IMR-90 (cell line): ENCODE measurements around the gene WNT10A. TPM values are rescaled to one million over a fixed set of nuclear protein-coding genes. Genes with fewer than 3 reads are reported as not detected.

Experiments
- ATAC-seq: fragments of 200-7000 bp; cut with Tn5 transposase; 2 replicates; pipeline ENCODE4 v1.9.1; 2020; ENCODE audit warnings: low read depth, mild to moderate bottlenecking, moderate library complexity
- BruUV-seq: library from RNA; stranded (reverse); fragments of 400-500 nt; replicated peaks from 2 replicates; lab custom pipeline; 2021; lab: Mats Ljungman, UMichigan
- CTCF ChIA-PET: fragments of 300-600 bp; formaldehyde crosslinking; extraction: SDS; loops from one replicate; lab custom pipeline; 2021; ENCODE audit warnings: antibody characterized with exemption; lab: Yijun Ruan, JAX
- POLR2A ChIA-PET: fragments of 300-600 bp; sonication (Branson Sonifier 250); formaldehyde crosslinking; loops from one replicate; lab custom pipeline; 2022; ENCODE audit warnings: antibody characterized with exemption; ENCODE audit not compliant: unreplicated experiment; lab: Charles Lee
- DNase-seq: peaks from one replicate; pipeline ENCODE4 v3.0.0; 2013
- H2AFZ ChIP-seq: replicated peaks from 2 replicates; pipeline ENCODE3; 2013; ENCODE audit warnings: low read length, mild to moderate bottlenecking; ENCODE audit not compliant: poor library complexity
- H2AK5ac ChIP-seq: 2 replicates; pipeline ENCODE4 v1.6.1; 2013; ENCODE audit warnings: low read depth, low read length, inconsistent platforms
- H2AK9ac ChIP-seq: replicated peaks from 2 replicates; pipeline ENCODE3; 2013; ENCODE audit warnings: mild to moderate bottlenecking, low read depth, low read length, moderate library complexity; ENCODE audit not compliant: poor library complexity
- H2BK120ac ChIP-seq: 2 replicates; pipeline ENCODE4 v1.6.1; 2013; ENCODE audit warnings: low read depth, low read length, inconsistent platforms
- H2BK15ac ChIP-seq: 3 replicates; pipeline ENCODE4 v1.6.1; 2013; ENCODE audit warnings: low read depth, low read length, inconsistent platforms
- H2BK20ac ChIP-seq: 2 replicates; pipeline ENCODE4 v1.6.1; 2013; ENCODE audit warnings: low read depth, mild to moderate bottlenecking, inconsistent platforms, low read length, moderate library complexity
- H2BK5ac ChIP-seq: 2 replicates; pipeline ENCODE4 v1.6.1; 2013; ENCODE audit warnings: mild to moderate bottlenecking, low read depth, low read length, inconsistent platforms; ENCODE audit not compliant: poor library complexity, severe bottlenecking
- H3K14ac ChIP-seq: replicated peaks from 2 replicates; pipeline ENCODE4 v1.6.1; 2013; ENCODE audit warnings: low read depth, low read length, inconsistent platforms
- H3K18ac ChIP-seq: 2 replicates; pipeline ENCODE4 v1.6.1; 2013; ENCODE audit warnings: low read depth, low read length, control low read depth
- H3K23ac ChIP-seq: 2 replicates; pipeline ENCODE4 v1.6.1; 2013; ENCODE audit warnings: low read depth, low read length, inconsistent platforms
- H3K27ac ChIP-seq: 2 replicates; pipeline ENCODE4 v1.5.1; 2013; ENCODE audit warnings: mild to moderate bottlenecking, control low read depth, low read length; ENCODE audit not compliant: insufficient read depth
- H3K27me3 ChIP-seq: 2 replicates; pipeline ENCODE4 v1.6.1; 2013; ENCODE audit warnings: low read length; ENCODE audit not compliant: control insufficient read depth, insufficient read depth
- H3K36me3 ChIP-seq: 2 replicates; pipeline ENCODE4 v1.6.1; 2013; ENCODE audit warnings: low read length, mixed read lengths; ENCODE audit not compliant: control insufficient read depth, insufficient read depth
- H3K4ac ChIP-seq: 2 replicates; pipeline ENCODE4 v1.6.1; 2013; ENCODE audit warnings: low read depth, low read length, inconsistent platforms
- H3K4me1 ChIP-seq: 2 replicates; pipeline ENCODE4 v1.6.1; 2013; ENCODE audit warnings: low read length, mixed read lengths; ENCODE audit not compliant: control insufficient read depth, insufficient read depth
- H3K4me2 ChIP-seq: 2 replicates; pipeline ENCODE4 v1.6.1; 2013; ENCODE audit warnings: low read depth, mild to moderate bottlenecking, control low read depth, low read length, moderate library complexity
- H3K4me3 ChIP-seq: 2 replicates; pipeline ENCODE4 v1.5.1; 2013; ENCODE audit warnings: low read depth, mild to moderate bottlenecking, control low read depth, low read length, moderate library complexity; ENCODE audit not compliant: insufficient read depth
- H3K56ac ChIP-seq: 2 replicates; pipeline ENCODE4 v1.6.1; 2013; ENCODE audit warnings: low read length, inconsistent platforms; ENCODE audit not compliant: insufficient read depth; ENCODE audit errors: extremely low read depth
- H3K79me1 ChIP-seq, 2 experiments: 2 replicates each; pipeline ENCODE4 v1.6.1; 2013; ENCODE audit warnings: low read length in 2 of 2, inconsistent platforms in 1 of 2, low read depth in 1 of 2
- H3K9ac ChIP-seq: 2 replicates; pipeline ENCODE4 v1.6.1; 2013; ENCODE audit warnings: low read depth, low read length, control low read depth
- H3K9me1 ChIP-seq: 2 replicates; pipeline ENCODE4 v1.6.1; 2013; ENCODE audit warnings: low read length, inconsistent platforms; ENCODE audit not compliant: insufficient read depth
- H3K9me3 ChIP-seq: 2 replicates; pipeline ENCODE4 v1.6.1; 2013; ENCODE audit warnings: low read length; ENCODE audit not compliant: control insufficient read depth, insufficient read depth
- H4K20me1 ChIP-seq: 2 replicates; pipeline ENCODE4 v1.6.1; 2013; ENCODE audit warnings: low read length, inconsistent platforms; ENCODE audit not compliant: insufficient read depth
- H4K5ac ChIP-seq: 2 replicates; pipeline ENCODE4 v1.6.1; 2013; ENCODE audit warnings: mild to moderate bottlenecking, low read depth, low read length, control low read depth
- H4K8ac ChIP-seq, 2 experiments: 2 replicates each; pipeline ENCODE4 v1.6.1; 2013; ENCODE audit warnings: low read depth in 2 of 2, low read length in 2 of 2, control low read depth in 1 of 2, inconsistent platforms in 1 of 2
- H4K91ac ChIP-seq: 2 replicates; pipeline ENCODE4 v1.6.1; 2013; ENCODE audit warnings: low read depth, low read length, inconsistent platforms; ENCODE audit not compliant: insufficient read depth
- BHLHE40 ChIP-seq: fragments of 150-350 bp; IDR thresholded peaks from 2 replicates; pipeline ENCODE4 v1.6.1; 2016; ENCODE audit warnings: mild to moderate bottlenecking, low read depth, low read length
- CHD1 ChIP-seq: IDR thresholded peaks from 2 replicates; pipeline ENCODE4 v1.6.1; 2012; ENCODE audit warnings: low read depth, low read length, improper control_type of control experiment
- RAD21 ChIP-seq: IDR thresholded peaks from 2 replicates; pipeline ENCODE4 v1.6.1; 2012; ENCODE audit warnings: low read length, improper control_type of control experiment
- RFX5 ChIP-seq: IDR thresholded peaks from 2 replicates; pipeline ENCODE4 v1.8.0; 2012; ENCODE audit warnings: low read depth, mild to moderate bottlenecking, low read length, moderate library complexity
- WGBS, 2 experiments: methylation state at CpG; one replicate each; pipeline versions ENCODE4 v1.1.5 to v1.1.7; 2013; ENCODE audit warnings: missing lambda C conversion rate in 2 of 2; ENCODE audit not compliant: insufficient read length in 1 of 2; ENCODE audit errors: extremely low coverage in 2 of 2; 5-methylcytosine and 5-hydroxymethylcytosine counted together
- dilution Hi-C: fragments of 300-500 bp; cut with HindIII; formaldehyde crosslinking; loops from one replicate; pipeline ENCODE4 v1.14.3; 2018; ENCODE audit warnings: low sequenced_read_pairs; ENCODE audit not compliant: unreplicated experiment
- in situ Hi-C: fragments of 300-500 bp; cut with MboI; formaldehyde crosslinking; loops from 3 replicates; pipeline ENCODE4 v1.14.3; 2019; ENCODE audit warnings: low sequenced_read_pairs, inconsistent platforms, mixed read lengths
- intact Hi-C: fragments of 100-400 bp; cut with micrococcal nuclease; formaldehyde crosslinking; loops from 2 replicates; pipeline ENCODE4 v1.10.0; 2022
- polyA plus RNA-seq, 3 experiments: library from polyadenylated mRNA; depleted of rRNA; stranded (reverse); fragments of >200 nt; gene quantifications; 2 replicates each; pipeline ENCODE4 v1.2.3, GENCODE V29; 2012; ENCODE audit warnings: low replicate concordance in 1 of 3
- total RNA-seq: library from RNA; depleted of rRNA; stranded (reverse); fragments of >200 nt; gene quantifications from 2 replicates; pipeline ENCODE4 v1.2.3, GENCODE V29; 2012
- TF ChIP-seq, protein P1 (sequence below): conservative IDR thresholded peaks from 2 replicates; pipeline ENCODE4 v1.5.1; 2012; ENCODE audit warnings: mild to moderate bottlenecking, low read depth, low read length, improper control_type of control experiment

Gene WNT10A
- total and polyA plus RNA-seq, 2 of the 4 experiments (the other 2 are of a cell fraction): not detected

DNA sequence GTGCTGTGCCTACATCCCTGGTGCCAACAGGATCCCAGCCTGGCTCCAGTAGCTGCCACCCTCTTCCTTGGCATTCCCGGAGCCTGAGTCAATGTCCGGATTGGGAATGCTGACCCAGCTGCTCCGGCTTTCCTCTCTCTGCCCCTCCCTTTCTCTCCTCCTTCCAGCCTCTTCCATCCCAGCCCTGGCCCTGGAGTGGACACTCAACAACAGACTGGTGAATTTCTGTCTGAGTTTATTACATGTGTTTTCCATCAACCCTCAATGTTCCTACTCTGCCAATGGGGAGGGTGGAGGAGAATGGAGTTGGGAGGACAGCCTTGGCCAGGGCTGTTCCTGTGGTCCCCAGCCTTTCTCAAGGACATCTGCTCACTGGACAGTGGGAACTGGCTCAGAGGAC is 48.1 kb upstream of the WNT10A start:
- Histone ChIP-seq H3K4me2 (no peak overlapping the region), H3K9me3 (0 out of 2 replicates have a peak, but pooled peaks cover 1% of the 10 kb centered on the region), H2BK20ac (no peak overlapping the region), H3K4ac (no peak overlapping the region), H4K20me1 (no peaks in the 10 kb centered on the region), H3K4me1 (no peaks in the 10 kb centered on the region), H2BK5ac (no peak overlapping the region), H4K91ac (no peak overlapping the region), H3K36me3 (no peaks in the 10 kb centered on the region), H3K9me1 (no peaks in the 10 kb centered on the region; the same call in 1 of the 2 replicates), H3K14ac (no peak overlapping the region), H4K5ac (no peak overlapping the region), H2BK120ac (no peak overlapping the region), H2AK9ac (no peak overlapping the region), H3K4me3 (no peak overlapping the region), H3K79me1 (no peaks in the 10 kb centered on the region), H2AFZ (no peak overlapping the region), H3K18ac (no peak overlapping the region), H3K27me3 (peaks cover 64% of the 10 kb centered on the region), H2BK15ac (no peak overlapping the region), H2AK5ac (no peak overlapping the region), H3K27ac (no peak overlapping the region), H4K8ac (no peak overlapping the region), H3K9ac (no peak overlapping the region), H3K23ac (no peak overlapping the region), H3K56ac (no peak overlapping the region)
- TF ChIP-seq RAD21 (no peak), CHD1 (no peak), RFX5 (no peak), BHLHE40 (no peak)
- TF ChIP-seq, protein P1, sequence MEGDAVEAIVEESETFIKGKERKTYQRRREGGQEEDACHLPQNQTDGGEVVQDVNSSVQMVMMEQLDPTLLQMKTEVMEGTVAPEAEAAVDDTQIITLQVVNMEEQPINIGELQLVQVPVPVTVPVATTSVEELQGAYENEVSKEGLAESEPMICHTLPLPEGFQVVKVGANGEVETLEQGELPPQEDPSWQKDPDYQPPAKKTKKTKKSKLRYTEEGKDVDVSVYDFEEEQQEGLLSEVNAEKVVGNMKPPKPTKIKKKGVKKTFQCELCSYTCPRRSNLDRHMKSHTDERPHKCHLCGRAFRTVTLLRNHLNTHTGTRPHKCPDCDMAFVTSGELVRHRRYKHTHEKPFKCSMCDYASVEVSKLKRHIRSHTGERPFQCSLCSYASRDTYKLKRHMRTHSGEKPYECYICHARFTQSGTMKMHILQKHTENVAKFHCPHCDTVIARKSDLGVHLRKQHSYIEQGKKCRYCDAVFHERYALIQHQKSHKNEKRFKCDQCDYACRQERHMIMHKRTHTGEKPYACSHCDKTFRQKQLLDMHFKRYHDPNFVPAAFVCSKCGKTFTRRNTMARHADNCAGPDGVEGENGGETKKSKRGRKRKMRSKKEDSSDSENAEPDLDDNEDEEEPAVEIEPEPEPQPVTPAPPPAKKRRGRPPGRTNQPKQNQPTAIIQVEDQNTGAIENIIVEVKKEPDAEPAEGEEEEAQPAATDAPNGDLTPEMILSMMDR: no peak
- ATAC-seq (no peak), DNase-seq (no peak)
- intact Hi-C loops (no loop called here), dilution Hi-C loops (no loop called here), in situ Hi-C loops (no loop called here)
- BruUV-seq: no TSS peak
- CTCF ChIA-PET: interaction anchor here (0.6 to 1.1 kb wide), 2 partner anchors 122 to 123 kb away, joined by 3 read pairs; partner anchors contain the start of gene TTLL4
- no CpG with 5 or more reads among the region's 3 CpGs for WGBS, 2 experiments
- POLR2A ChIA-PET: no interaction called here
